ENCODE measurements around the gene CACNG6.

DNA sequence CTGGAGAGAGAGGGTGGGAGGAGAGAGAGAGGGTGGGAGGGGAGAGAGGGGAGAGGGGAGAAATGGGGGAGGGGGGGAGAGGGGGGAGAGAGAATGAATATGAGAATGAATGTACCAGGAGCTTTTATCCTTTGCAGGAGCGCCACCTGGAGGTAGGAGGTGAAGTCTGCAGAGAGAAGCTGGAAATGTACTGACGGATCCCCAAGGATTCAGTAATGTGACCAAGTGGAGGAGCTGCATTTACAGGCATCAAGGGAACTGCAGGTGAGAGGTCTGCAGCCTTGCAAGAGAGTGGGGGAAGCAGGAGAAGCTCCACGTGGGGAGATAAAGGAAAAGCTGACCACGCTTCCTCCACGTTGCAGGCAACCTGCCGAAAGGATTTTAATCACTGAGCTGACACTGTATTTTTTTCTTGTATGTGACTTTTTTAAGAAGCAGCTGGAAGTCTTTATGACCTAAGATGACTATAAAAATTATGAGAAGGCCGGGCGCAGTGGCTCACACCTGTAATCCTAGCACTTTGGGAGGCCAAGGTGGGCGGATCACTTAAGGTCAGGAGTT, 38.6 kb downstream of the CACNG6 start:
- no peak for TF ChIP-seq POLR2A (IDR thresholded peaks at IDR 0.05)
- peak in 5 of 6 experiments; percentile 6 to 56 (median 46) for TF ChIP-seq CTCF (IDR thresholded peaks at IDR 0.05)

All from Peyer's patch (tissue), 4 donors.